SK-N-SH treated with all-trans-retinoic acid at 6 μM for 48 hours (cell line): ENCODE data around the gene PTPRN2.

Experiments
- BACH2 ChIP-seq: fragments of 250-450 bp; sonication (Bioruptor Pico); IDR thresholded peaks from 2 replicates; pipeline ENCODE4 v1.9.0; 2021; ENCODE audit warnings: mild to moderate bottlenecking, borderline replicate concordance
- CREB5 ChIP-seq: fragments of 250-450 bp; sonication (Bioruptor Pico); IDR thresholded peaks from 2 replicates; pipeline ENCODE4 v1.5.1; 2020; ENCODE audit warnings: low read depth, mild to moderate bottlenecking, moderate library complexity
- ESRRG ChIP-seq: fragments of 250-450 bp; sonication (Bioruptor Pico); IDR thresholded peaks from 2 replicates; pipeline ENCODE4 v1.6.1; 2021; ENCODE audit warnings: mild to moderate bottlenecking
- GLIS3 ChIP-seq: fragments of 250-450 bp; sonication (Bioruptor Pico); IDR thresholded peaks from 2 replicates; pipeline ENCODE4 v1.5.0; 2020; ENCODE audit warnings: mild to moderate bottlenecking, moderate library complexity
- OSR1 ChIP-seq: fragments of 250-450 bp; sonication (Bioruptor Pico); IDR thresholded peaks from 2 replicates; pipeline ENCODE4 v1.8.0; 2022; ENCODE audit warnings: moderate library complexity, mild to moderate bottlenecking, inconsistent platforms
- PATZ1 ChIP-seq: fragments of 250-450 bp; sonication (Bioruptor Pico); IDR thresholded peaks from 2 replicates; pipeline ENCODE4 v1.8.0; 2020; ENCODE audit warnings: mild to moderate bottlenecking, moderate library complexity, borderline replicate concordance
- PPARA ChIP-seq: fragments of 250-450 bp; sonication (Bioruptor Pico); IDR thresholded peaks from 2 replicates; pipeline ENCODE4 v1.5.0; 2020; ENCODE audit warnings: mild to moderate bottlenecking, borderline replicate concordance
- RARB ChIP-seq: fragments of 250-450 bp; sonication (Bioruptor Pico); IDR thresholded peaks from 2 replicates; pipeline ENCODE4 v1.8.0; 2021; ENCODE audit warnings: mild to moderate bottlenecking, moderate library complexity
- ZC3H10 ChIP-seq: fragments of 250-450 bp; sonication (Bioruptor Pico); IDR thresholded peaks from 2 replicates; pipeline ENCODE4 v1.5.1; 2021; ENCODE audit warnings: mild to moderate bottlenecking, moderate library complexity
- ZFP3 ChIP-seq: fragments of 250-450 bp; sonication (Bioruptor Pico); IDR thresholded peaks from 2 replicates; pipeline ENCODE4 v1.5.0; 2020; ENCODE audit warnings: mild to moderate bottlenecking, moderate library complexity
- ZFP30 ChIP-seq: fragments of 450-650 bp; formaldehyde crosslinking; IDR thresholded peaks from 2 replicates; pipeline ENCODE4 v1.5.0; 2022; ENCODE audit warnings: mild to moderate bottlenecking, moderate library complexity
- ZNF8 ChIP-seq: fragments of 450-650 bp; formaldehyde crosslinking; IDR thresholded peaks from 2 replicates; pipeline ENCODE4 v1.5.0; 2020; ENCODE audit warnings: mild to moderate bottlenecking, moderate library complexity
- TF ChIP-seq, protein P1 (sequence below): fragments of 250-450 bp; sonication (Bioruptor Pico); IDR thresholded peaks from 2 replicates; pipeline ENCODE4 v1.5.0; 2020; ENCODE audit warnings: mild to moderate bottlenecking, moderate library complexity
- TF ChIP-seq, protein P2 (sequence below): fragments of 250-450 bp; sonication (Bioruptor Pico); IDR thresholded peaks from 2 replicates; pipeline ENCODE4 v1.8.0; 2021; ENCODE audit warnings: low read depth, mild to moderate bottlenecking, moderate library complexity, borderline replicate concordance

- TF ChIP-seq ESRRG (CRISPR knock-in tag): no peak
- no peak for TF ChIP-seq PATZ1
- no peak for TF ChIP-seq PPARA (CRISPR knock-in tag)
- no peak for TF ChIP-seq ZNF8 (CRISPR knock-in tag)
- TF ChIP-seq, protein P1, sequence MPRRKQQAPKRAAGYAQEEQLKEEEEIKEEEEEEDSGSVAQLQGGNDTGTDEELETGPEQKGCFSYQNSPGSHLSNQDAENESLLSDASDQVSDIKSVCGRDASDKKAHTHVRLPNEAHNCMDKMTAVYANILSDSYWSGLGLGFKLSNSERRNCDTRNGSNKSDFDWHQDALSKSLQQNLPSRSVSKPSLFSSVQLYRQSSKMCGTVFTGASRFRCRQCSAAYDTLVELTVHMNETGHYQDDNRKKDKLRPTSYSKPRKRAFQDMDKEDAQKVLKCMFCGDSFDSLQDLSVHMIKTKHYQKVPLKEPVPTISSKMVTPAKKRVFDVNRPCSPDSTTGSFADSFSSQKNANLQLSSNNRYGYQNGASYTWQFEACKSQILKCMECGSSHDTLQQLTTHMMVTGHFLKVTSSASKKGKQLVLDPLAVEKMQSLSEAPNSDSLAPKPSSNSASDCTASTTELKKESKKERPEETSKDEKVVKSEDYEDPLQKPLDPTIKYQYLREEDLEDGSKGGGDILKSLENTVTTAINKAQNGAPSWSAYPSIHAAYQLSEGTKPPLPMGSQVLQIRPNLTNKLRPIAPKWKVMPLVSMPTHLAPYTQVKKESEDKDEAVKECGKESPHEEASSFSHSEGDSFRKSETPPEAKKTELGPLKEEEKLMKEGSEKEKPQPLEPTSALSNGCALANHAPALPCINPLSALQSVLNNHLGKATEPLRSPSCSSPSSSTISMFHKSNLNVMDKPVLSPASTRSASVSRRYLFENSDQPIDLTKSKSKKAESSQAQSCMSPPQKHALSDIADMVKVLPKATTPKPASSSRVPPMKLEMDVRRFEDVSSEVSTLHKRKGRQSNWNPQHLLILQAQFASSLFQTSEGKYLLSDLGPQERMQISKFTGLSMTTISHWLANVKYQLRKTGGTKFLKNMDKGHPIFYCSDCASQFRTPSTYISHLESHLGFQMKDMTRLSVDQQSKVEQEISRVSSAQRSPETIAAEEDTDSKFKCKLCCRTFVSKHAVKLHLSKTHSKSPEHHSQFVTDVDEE (CRISPR knock-in tag): no peak
- no peak for TF ChIP-seq BACH2 (CRISPR knock-in tag)
- no peak for TF ChIP-seq RARB (CRISPR knock-in tag)
- no peak for TF ChIP-seq ZFP30 (CRISPR knock-in tag)
- no peak for TF ChIP-seq ZFP3 (CRISPR knock-in tag)
- no peak for TF ChIP-seq CREB5 (CRISPR knock-in tag)
- no peak for TF ChIP-seq GLIS3 (CRISPR knock-in tag)
- TF ChIP-seq, protein P2, sequence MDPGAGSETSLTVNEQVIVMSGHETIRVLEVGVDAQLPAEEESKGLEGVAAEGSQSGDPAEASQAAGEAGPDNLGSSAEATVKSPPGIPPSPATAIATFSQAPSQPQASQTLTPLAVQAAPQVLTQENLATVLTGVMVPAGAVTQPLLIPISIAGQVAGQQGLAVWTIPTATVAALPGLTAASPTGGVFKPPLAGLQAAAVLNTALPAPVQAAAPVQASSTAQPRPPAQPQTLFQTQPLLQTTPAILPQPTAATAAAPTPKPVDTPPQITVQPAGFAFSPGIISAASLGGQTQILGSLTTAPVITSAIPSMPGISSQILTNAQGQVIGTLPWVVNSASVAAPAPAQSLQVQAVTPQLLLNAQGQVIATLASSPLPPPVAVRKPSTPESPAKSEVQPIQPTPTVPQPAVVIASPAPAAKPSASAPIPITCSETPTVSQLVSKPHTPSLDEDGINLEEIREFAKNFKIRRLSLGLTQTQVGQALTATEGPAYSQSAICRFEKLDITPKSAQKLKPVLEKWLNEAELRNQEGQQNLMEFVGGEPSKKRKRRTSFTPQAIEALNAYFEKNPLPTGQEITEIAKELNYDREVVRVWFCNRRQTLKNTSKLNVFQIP: no peak
- no peak for TF ChIP-seq ZC3H10 (CRISPR knock-in tag)
- TF ChIP-seq OSR1: no peak
Observed at GRCh38 chr7:157815706-157816022, 772.0 kb downstream of the PTPRN2 start.
